GM21390 (cell line): ENCODE results near the gene ERAL1.
A peak's percentile ranks its signal among the peaks of the same experiment; 100 is the strongest.
"Not testable (repeated sequence)": the region's sequence is repeated elsewhere in the genome, so short reads cannot be mapped to it uniquely, and the experiment has no call there.

Experiments used
- ATAC-seq: cut with Tn5 transposase; IDR thresholded peaks from one replicate; pipeline ENCODE4 v1.9.1; 2021; ENCODE audit not compliant: unreplicated experiment

The ERAL1 gene

DNA sequence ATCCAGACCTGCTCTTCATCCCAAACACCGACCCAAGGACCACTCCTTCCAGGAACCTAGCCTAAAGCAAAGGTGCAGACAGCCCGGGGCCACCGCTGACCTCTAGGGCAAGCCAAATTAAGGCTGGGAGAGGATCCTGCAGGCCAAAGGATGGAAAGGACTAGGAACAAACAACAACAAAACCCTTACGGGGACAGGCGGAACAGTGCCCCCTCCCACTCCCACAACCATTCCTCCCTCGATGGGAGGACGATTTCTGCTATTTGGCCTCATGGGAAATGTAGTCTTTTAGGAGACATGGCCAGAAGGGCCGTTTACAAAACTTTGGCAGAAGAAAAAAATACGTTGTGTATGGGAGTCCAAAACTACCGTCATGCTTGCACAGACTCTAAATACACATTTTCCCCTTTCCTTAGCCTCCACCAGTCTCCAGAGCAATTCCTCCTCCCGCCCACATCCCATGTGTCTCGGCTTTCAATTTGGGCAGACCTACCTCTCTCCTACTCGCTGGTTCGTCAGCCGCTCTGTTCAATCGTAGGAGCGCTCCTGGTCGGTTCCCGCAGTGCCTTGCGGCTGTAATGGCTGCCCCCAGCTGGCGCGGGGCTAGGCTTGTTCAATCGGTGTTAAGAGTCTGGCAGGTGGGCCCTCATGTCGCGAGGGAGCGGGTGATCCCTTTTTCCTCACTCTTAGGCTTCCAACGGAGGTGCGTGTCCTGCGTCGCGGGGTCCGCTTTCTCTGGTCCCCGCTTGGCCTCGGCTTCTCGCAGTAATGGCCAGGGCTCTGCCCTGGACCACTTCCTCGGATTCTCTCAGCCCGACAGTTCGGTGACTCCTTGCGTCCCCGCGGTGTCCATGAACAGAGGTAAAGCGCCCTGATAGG lies at the start of gene ERAL1:
Gene ERAL1 (plus strand): TSS at position 560 of the 879 bp plus-strand sequence. CDS start 19 bp downstream, at position 579.
- peak; percentile 95 for ATAC-seq

GRCh38 chr17:28807925-28808634 lies 46.7 kb upstream of the ERAL1 start:
- no peak for ATAC-seq

DNA sequence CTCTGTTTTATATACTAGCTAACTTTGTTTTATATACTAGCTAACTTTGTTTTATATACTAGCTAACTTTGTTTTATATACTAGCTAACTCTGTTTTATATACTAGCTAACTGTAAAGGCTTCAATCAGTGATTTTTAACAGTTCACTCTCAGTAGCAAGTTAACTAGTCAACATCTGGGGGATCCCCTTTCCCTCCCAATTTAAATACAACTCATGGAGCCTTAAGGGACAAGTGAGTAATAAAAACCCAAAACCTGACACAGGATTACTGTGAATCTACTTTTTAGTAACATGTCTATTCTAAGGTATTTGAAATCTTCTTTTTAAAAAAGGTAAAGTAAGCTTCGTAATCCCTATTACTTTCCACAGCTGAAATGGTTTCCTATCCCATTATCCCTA lies 44.4 kb upstream of the ERAL1 start:
- ATAC-seq: no peak

DNA sequence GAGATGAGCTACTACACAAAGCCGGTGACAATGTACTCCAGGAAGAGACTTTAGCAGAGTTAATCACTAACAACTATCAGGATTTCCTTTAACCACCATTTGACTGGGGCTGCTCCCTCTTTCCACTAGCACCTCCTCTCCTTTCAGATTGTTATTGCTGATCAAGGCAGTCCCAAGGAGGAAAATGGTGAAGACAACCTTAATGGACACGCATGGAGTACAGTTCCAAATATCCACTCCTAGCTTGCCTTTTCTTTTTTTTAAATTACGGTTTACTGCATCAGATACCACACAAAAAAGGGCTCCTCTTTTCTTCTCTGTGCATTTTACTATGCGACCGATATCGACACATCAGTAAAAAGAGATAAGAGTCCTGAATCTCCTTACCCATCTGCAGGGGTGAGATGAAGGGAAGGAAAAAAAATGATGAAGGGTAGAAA lies 43.1 kb upstream of the ERAL1 start:
- no peak for ATAC-seq

DNA sequence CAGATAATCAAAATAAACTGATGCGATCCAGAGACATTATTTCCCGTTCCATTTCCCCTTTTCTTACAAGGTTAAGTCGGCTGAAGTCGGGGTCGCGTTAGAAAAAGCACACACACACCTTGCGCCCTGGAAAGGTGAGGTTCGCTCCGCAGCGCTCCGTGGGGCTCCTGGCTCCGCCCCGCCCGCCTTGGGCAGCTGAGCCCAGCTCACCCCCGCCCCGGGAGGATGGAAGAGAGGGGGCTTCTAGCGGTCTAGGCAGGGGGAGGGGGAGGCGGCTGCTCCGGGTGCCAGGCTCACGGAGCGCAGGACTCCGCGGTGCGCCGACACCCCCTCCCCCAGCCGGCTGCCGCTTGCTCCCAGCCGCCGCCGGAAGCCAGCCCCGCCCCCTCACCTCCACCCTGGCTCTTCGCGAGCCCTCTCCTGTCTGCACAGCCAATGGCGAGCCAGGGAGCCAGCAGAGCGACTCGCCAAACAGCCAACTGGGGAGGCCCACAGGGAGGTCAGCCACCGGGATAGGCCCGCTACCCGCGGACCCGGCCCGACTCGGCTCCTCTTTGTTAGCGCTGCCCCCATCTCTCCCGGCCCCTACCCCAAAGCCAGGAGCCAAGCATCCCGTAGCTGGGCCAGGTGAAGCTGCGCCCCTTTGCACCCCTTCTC lies 42.6 kb upstream of the ERAL1 start:
- peak; percentile 98 for ATAC-seq

- peak; percentile 17 for ATAC-seq
Measured at GRCh38 chr17:28812748-28813377, 42.0 kb upstream of the ERAL1 start.

DNA sequence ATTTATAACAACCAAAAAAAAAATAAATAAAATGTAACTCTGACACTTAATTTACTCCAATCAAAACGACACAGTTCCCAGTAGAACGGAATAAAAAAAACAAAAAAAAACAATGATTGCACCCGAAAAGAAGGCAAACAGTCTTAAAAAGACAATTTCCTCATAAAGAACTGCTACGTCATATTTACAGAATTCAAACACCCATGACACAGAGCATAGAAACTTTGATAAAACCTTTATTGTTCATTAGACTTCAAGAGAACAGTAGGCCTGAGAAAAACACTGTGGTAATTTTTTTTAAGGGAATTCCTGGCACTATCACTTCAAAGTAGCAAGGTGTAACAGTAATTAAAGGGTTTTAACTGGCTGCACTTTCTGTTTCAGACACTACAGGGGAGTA lies 38.3 kb upstream of the ERAL1 start:
- no peak for ATAC-seq

- no peak for ATAC-seq
Measured at GRCh38 chr17:28818819-28819221, 36.0 kb upstream of the ERAL1 start.

DNA sequence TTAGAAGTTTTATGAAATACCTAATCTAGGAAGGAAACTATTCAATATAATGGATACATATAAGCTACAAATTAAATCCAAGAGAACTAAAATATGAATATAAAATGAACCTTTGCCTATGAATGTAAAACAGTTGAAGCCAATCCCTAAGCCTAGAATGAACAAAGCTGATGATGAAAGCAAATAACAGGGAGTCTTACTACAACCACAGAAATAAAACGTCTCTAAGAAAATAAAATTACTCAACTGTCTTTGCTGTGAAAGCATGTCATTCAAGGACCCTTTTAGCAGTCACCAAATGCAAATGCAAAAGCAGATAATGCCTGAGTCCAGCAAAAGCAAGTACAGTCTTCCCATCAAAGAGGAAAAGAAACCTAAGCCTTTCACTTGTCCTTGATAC lies 35.2 kb upstream of the ERAL1 start:
- ATAC-seq: no peak

- no peak for ATAC-seq
Measured at GRCh38 chr17:28827672-28828071, 27.1 kb upstream of the ERAL1 start.

GRCh38 chr17:28828294-28829040 lies 26.3 kb upstream of the ERAL1 start:
- no peak for ATAC-seq

DNA sequence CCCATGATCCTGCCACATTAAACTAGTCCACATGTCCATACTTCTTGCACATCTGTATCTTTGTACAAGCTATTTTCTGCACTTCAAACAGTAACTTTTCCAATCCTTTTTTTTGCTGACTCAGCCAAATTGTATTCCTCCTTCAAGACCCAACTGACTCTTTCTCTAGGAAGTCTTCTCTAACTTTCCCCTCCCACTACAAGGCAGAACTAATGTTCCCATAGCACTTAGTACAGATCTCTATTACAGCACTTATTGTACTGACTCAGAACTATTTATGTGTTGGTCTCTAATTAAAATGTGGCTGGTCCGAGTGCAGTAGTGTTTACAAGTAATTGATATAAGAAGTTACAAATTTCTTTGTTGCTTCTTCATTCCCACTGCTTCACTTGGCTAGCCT lies 20.4 kb upstream of the ERAL1 start:
- no peak for ATAC-seq

- ATAC-seq: not testable (repeated sequence)
Measured at GRCh38 chr17:28836541-28836940, 18.3 kb upstream of the ERAL1 start.

DNA sequence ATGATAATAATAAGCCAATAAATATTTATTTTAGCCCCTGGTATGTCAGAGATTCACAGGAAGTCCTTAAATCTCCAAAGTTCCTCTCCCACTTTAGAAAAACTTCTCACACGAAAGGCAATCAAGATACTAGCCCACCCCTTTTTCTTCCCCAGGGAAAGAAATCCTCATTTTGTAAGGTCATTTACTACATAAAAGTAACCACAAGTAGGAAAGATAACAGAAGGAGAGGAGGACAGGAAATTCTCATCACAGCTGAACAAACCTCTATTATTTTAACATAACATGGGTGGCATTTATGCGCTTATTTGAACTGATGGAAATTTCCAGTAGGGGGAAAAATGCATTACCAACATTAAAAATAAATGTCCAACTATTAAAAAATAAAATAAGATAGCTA lies 15.6 kb upstream of the ERAL1 start:
- no peak for ATAC-seq

- no peak for ATAC-seq
Measured at GRCh38 chr17:28841901-28842281, 12.9 kb upstream of the ERAL1 start.

DNA sequence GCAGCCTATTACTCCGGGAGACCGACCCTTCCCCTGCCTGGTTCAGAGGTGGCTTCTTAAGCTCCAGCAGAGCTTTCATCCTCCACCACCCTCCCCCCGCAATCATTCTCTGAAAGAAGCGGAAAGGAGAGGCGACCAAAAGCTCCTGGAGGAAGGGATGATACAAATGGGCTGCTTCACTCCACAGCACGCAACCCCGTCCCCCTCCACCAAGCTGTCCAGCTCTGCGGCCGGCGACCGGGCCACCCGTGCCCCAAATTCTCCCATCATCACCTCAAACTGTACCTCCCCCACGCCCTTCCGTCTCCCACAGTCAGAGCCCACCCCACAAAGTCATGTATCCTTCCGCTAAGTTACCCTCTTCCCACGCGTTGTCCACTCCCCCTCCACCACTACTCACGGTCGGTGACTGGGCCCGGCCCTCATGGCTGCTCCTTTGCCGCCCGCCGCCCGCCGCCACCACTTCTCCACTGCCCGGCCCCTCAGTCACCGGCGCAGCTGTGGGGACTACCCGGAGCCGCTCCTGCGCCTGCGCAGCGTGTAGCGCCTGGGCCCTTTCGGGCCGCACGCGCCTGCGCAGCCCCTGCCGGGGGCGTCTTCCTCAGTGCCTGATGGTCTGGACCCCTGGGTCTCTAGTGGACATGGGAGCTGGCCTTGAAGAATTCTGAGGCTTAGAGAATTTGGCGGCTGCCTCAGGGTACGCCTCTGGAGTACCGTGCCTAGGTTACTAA lies 12.4 kb upstream of the ERAL1 start, which contains the start of gene FAM222B:
Gene FAM222B (minus strand): TSS at position 509 of the 731 bp plus-strand sequence. CDS start 76,123 bp downstream, outside the sequence.
- peak; percentile 91 for ATAC-seq

GRCh38 chr17:28843816-28844148 lies 11.0 kb upstream of the ERAL1 start:
- ATAC-seq: no peak

- ATAC-seq: no peak
Measured at GRCh38 chr17:28846231-28846630, 8.6 kb upstream of the ERAL1 start.

GRCh38 chr17:28846699-28847098 lies 8.1 kb upstream of the ERAL1 start:
- ATAC-seq: not testable (repeated sequence)

DNA sequence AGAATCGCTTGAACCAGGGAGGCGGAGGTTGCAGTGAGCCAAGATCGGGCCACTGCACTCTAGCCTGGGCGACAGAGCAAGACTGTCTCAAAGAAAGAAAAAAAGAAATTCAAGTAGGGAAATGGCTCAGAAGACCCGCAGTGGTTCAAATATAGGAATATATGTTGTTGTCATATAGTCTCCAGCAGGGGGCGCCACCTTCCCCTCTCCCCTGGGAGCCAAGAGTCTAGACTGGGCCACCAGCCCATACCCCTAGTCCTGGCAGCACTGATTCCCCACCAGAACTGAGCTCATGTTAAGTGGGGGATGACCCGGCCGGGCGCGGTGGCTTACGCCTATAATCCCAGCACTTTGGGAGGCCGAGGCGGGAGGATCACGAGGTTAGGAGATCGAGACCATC lies 6.1 kb upstream of the ERAL1 start:
- ATAC-seq: not testable (repeated sequence)
